Stimulated activated CD8-positive, alpha-beta memory T cell treated with anti-CD3 and anti-CD28 coated beads, Interleukin-15, amount 100 ng/mL, for 48 hours (primary cell): ENCODE measurements around the gene TKTL1.

ENCODE experiments used
- DNase-seq, 2 donors: peaks; one replicate each; pipeline ENCODE4 v3.0.0-alpha.2; 2020; ENCODE audit warnings: low read depth in 2 of 2

Gene TKTL1

DNA sequence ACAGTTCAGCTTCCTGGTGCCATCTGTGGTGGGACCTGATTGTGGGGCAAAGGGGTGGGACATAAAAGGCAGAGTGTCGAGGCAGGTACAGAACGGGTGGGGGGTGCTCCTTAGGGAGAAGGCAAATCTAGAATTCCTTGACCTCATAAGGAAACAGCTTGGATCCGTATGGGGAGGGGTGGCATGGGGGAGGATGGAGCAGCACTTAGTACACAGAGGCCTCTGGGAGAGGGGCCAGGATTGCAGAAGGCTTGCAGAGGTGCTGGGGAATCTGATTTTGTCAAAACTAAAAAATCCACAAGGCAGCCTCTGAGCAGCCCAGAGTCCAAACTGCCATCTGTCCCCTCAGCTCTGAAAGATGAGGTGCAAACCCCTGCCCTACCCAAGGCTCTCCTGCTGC is 81.2 kb downstream of the TKTL1 start:
- no peak for DNase-seq

DNA sequence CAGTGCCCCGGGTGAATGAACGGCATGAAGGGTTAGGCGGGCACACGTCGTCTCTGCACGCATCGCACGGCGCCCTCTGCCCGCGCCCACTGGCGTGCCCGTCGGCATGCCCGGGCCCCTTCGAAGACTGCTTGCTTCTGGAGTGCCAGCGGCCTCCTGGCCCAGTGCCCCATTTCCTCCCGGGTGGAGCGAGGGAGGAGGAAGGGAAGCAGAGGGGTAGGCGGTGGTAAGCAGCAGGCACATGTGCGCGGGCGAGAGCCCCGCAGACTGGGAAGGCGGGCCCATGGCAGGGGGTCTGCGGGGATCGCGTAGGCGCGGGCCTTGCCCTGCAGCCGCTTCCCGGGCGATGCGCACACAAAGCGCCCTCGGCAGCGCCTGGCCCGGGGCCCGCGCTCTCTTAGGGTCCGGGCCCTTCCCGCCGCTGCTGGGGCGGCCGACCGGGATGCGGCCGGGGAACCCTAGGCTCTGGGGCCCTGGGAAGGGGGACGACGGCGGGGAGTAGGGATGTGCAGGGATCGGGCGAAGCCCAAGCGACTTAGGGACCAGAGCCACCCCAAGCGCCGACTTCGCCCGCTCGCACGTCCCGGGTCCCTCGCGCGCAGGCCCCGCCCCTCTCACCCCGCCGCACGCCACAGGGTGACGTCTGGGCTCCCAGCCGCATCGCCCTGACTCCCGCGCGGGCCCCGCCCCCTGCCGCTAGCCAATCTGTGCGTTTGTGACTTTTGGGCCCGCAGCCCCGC is 82.6 kb downstream of the TKTL1 start:
- DNase-seq: no peak

DNA sequence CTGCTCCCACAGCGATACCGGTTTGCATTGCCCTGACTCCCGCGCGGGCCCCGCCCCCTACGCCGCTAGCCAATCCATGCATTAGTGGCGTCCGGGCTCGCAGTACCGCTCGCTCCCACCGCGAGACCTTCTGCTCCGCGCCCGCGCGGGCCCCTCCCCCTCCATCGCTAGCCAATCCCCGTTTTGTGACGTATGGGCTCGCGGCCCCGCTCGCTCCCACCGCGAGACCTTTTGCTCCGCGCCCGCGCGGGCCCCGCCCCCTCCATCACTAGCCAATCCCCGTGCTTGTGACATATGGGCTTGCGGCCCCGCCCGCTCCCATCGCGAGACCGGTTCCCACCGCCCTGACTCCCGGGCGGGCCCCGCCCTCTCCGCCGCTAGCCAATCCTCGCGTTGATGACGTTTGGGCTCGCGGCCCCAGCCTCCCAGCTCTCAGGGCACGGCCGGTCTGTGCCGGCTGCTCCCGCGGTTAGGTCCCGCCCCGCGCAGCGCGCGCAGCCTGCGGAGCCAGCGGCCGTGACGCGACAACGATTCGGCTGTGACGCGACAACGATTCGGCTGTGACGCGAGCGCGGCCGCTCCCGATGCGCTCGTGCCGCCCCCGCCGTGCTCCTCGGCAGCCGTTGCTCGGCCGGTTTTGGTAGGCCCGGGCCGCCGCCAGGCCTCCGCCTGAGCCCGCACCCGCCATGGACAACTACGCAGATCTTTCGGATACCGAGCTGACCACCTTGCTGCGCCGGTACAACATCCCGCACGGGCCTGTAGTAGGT is 83.4 kb downstream of the TKTL1 start, which contains the start of gene EMD:
EMD (plus strand) TSS at position 497 of the 770 bp plus-strand sequence; CDS start at position 687, 190 bp downstream.
- DNase-seq: peak; percentile 92 to 93

DNA sequence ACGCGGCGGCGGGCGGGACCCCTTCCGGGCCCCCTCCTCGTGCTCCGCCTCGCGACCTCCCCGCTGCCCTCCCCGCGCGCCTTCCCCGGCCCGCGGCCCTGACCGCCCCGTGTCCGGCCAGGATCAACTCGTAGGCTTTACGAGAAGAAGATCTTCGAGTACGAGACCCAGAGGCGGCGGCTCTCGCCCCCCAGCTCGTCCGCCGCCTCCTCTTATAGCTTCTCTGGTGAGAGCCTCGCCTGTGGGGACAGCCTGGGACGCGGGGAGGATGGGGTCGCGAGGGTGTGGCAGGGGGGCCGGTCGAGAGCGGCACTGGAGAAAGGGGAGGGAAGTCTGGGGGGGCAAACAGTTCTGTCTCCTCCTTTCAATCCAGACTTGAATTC is 84.0 kb downstream of the TKTL1 start:
- DNase-seq: no peak
